HEK293 (cell line): ENCODE measurements around the gene STAP2.
A peak's percentile ranks its signal among the peaks of the same experiment; 100 is the strongest.
"Not testable (repeated sequence)": the region's sequence is repeated elsewhere in the genome, so short reads cannot be mapped to it uniquely, and the experiment has no call there.

Experiments used
- CTCF ChIA-PET: fragments of 350-600 bp; formaldehyde crosslinking; extraction: SDS; loops from one replicate; lab custom pipeline; 2021; ENCODE audit warnings: antibody characterized with exemption; lab: Yijun Ruan, JAX
- POLR2A ChIA-PET: fragments of 300-600 bp; formaldehyde crosslinking; extraction: SDS; loops from one replicate; lab custom pipeline; 2020; ENCODE audit warnings: antibody characterized with exemption, inconsistent platforms; lab: Yijun Ruan, JAX
- H3K27ac ChIP-seq: fragments of 200-500 bp; sonication (Bioruptor generic); 2 replicates; pipeline ENCODE4 v1.5.1; 2014; ENCODE audit warnings: low read depth, low read length, control low read depth, inconsistent platforms; ENCODE audit errors: extremely low read depth
- H3K36me3 ChIP-seq, 2 experiments: fragments of 200-500 bp in 1 of 2; sonication (Bioruptor generic) in 1 of 2; 1 replicate in 1 of 2; 2 replicates in 1 of 2; pipeline ENCODE4 v1.5.1; 2014 to 2017; ENCODE audit warnings: inconsistent platforms in 2 of 2, low read length in 2 of 2; ENCODE audit not compliant: control insufficient read depth in 2 of 2, insufficient read depth in 1 of 2
- H3K4me1 ChIP-seq: fragments of 200-500 bp; sonication (Bioruptor generic); 2 replicates; pipeline ENCODE4 v1.5.1; 2014; ENCODE audit warnings: mild to moderate bottlenecking, low read length, inconsistent platforms; ENCODE audit not compliant: control insufficient read depth, insufficient read depth
- H3K4me3 ChIP-seq: 2 replicates; pipeline ENCODE4 v1.5.1; 2011; ENCODE audit warnings: low read depth, mild to moderate bottlenecking, control low read depth, low read length, moderate library complexity
- H3K9me3 ChIP-seq: fragments of 200-500 bp; sonication (Bioruptor generic); 2 replicates; pipeline ENCODE4 v1.5.1; 2014; ENCODE audit warnings: low read depth, low read length, inconsistent platforms; ENCODE audit not compliant: control insufficient read depth, insufficient read depth
- KLF16 ChIP-seq: fragments of 450-650 bp; formaldehyde crosslinking; IDR thresholded peaks from 2 replicates; pipeline ENCODE4 v1.5.1; 2017; ENCODE audit warnings: missing biosample characterization, missing genetic modification characterization
- MYNN ChIP-seq: fragments of 450-650 bp; formaldehyde crosslinking; IDR thresholded peaks from 2 replicates; pipeline ENCODE4 v1.5.1; 2016; ENCODE audit warnings: missing biosample characterization, missing genetic modification characterization, borderline replicate concordance
- OSR2 ChIP-seq: fragments of 450-650 bp; formaldehyde crosslinking; IDR thresholded peaks from 2 replicates; pipeline ENCODE4 v1.5.1; 2016; ENCODE audit warnings: missing biosample characterization, missing genetic modification characterization
- ZFP41 ChIP-seq: fragments of 450-650 bp; formaldehyde crosslinking; IDR thresholded peaks from 2 replicates; pipeline ENCODE4 v1.5.1; 2016; ENCODE audit warnings: missing biosample characterization, missing genetic modification characterization, borderline replicate concordance
- ZNF112 ChIP-seq: fragments of 450-650 bp; formaldehyde crosslinking; IDR thresholded peaks from 2 replicates; pipeline ENCODE4 v1.5.0; 2017; ENCODE audit warnings: missing biosample characterization, missing genetic modification characterization
- ZNF146 ChIP-seq: fragments of 450-650 bp; formaldehyde crosslinking; IDR thresholded peaks from 2 replicates; pipeline ENCODE4 v1.5.1; 2016; ENCODE audit warnings: missing biosample characterization, missing genetic modification characterization
- ZNF16 ChIP-seq: fragments of 450-650 bp; formaldehyde crosslinking; IDR thresholded peaks from 2 replicates; pipeline ENCODE4 v1.5.1; 2016; ENCODE audit warnings: low read depth, missing biosample characterization, missing genetic modification characterization
- ZNF23 ChIP-seq: fragments of 450-650 bp; formaldehyde crosslinking; IDR thresholded peaks from 2 replicates; pipeline ENCODE4 v1.5.1; 2016; ENCODE audit warnings: missing biosample characterization, missing genetic modification characterization, borderline replicate concordance
- ZNF266 ChIP-seq: fragments of 450-650 bp; formaldehyde crosslinking; IDR thresholded peaks from 2 replicates; pipeline ENCODE4 v1.5.1; 2016; ENCODE audit warnings: missing biosample characterization, missing genetic modification characterization, low read depth
- ZNF473 ChIP-seq: fragments of 450-650 bp; formaldehyde crosslinking; IDR thresholded peaks from 2 replicates; pipeline ENCODE4 v1.5.1; 2017; ENCODE audit warnings: missing biosample characterization, missing genetic modification characterization
- ZNF514 ChIP-seq: fragments of 450-650 bp; formaldehyde crosslinking; IDR thresholded peaks from 2 replicates; pipeline ENCODE4 v1.5.1; 2016; ENCODE audit warnings: missing biosample characterization, missing genetic modification characterization
- ZNF610 ChIP-seq: fragments of 450-650 bp; formaldehyde crosslinking; IDR thresholded peaks from 2 replicates; pipeline ENCODE4 v1.5.1; 2016; ENCODE audit warnings: missing biosample characterization, missing genetic modification characterization, borderline replicate concordance
- ZNF623 ChIP-seq: fragments of 450-650 bp; formaldehyde crosslinking; IDR thresholded peaks from 2 replicates; pipeline ENCODE4 v1.5.1; 2016; ENCODE audit warnings: missing biosample characterization, missing genetic modification characterization
- ZNF626 ChIP-seq: fragments of 450-650 bp; sonication (Bioruptor Pico); formaldehyde crosslinking; IDR thresholded peaks from 2 replicates; pipeline ENCODE4 v1.5.1; 2018; ENCODE audit warnings: missing biosample characterization, missing genetic modification characterization, inconsistent platforms
- ZNF843 ChIP-seq: fragments of 450-650 bp; formaldehyde crosslinking; IDR thresholded peaks from 2 replicates; pipeline ENCODE4 v1.5.1; 2016; ENCODE audit warnings: missing biosample characterization, missing genetic modification characterization
- TF ChIP-seq, protein P1 (sequence below): fragments of 450-650 bp; formaldehyde crosslinking; IDR thresholded peaks from 2 replicates; pipeline ENCODE4 v1.5.1; 2016; ENCODE audit warnings: missing biosample characterization, missing genetic modification characterization
- TF ChIP-seq, protein P2 (sequence below): fragments of 450-650 bp; formaldehyde crosslinking; IDR thresholded peaks from 2 replicates; pipeline ENCODE4 v1.5.1; 2016; ENCODE audit warnings: missing biosample characterization, missing genetic modification characterization, borderline replicate concordance
- TF ChIP-seq, protein P3 (sequence below): fragments of 450-650 bp; formaldehyde crosslinking; IDR thresholded peaks from 2 replicates; pipeline ENCODE4 v1.5.1; 2016; ENCODE audit warnings: missing biosample characterization, missing genetic modification characterization
- TF ChIP-seq, protein P4 (sequence below): fragments of 450-650 bp; formaldehyde crosslinking; IDR thresholded peaks from 2 replicates; pipeline ENCODE4 v1.5.1; 2017; ENCODE audit warnings: missing biosample characterization, missing genetic modification characterization
- TF ChIP-seq, protein P5 (sequence below): fragments of 450-650 bp; formaldehyde crosslinking; IDR thresholded peaks from 2 replicates; pipeline ENCODE4 v1.5.1; 2016; ENCODE audit warnings: missing biosample characterization, missing genetic modification characterization

STAP2 gene

DNA sequence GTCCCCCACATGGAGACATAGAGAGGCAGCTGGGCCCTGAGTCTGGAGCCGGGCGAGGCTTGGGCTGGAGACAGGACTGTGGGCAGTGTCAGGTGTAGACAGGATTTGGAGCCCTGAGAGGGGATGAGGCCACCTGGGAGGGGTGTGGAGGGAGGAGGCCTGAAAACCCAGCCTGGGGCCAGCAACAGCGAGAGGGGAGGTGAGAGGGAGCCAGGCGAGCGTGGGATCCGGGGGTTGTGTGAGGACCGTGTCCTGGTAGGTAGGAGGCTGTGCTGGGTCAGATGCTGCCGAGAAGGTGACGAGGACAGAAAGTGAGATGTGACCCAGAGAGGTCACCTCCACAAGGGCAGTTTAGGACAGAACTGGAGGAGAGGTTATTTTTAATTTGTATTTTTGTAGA lies 12.1 kb upstream of the STAP2 start (continued):
- no peak for TF ChIP-seq ZFP41

DNA sequence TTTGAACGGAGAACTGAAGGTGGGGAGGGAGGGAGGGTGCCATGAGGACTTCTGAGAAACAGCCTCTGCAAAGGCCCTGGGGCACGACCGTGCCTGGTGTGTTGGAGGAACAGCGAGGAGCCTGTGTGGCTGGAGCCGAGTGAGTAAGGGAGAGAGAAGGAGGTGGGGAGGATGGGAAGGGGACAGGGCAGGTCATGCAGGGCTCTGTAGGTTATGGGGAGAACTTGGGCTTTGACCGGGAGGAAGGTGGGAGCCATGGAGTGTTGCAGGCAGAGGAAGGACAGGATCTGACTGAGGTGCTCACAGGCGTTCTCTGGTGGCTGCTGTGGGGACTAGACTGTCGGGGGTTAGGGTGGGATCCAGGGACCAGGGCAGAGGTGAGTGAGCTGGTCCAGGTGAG lies 11.5 kb upstream of the STAP2 start:
- CTCF ChIA-PET, result interaction anchor here (5.0 kb wide), 1 partner anchor 83 kb away, joined by 92 read pairs; no protein-coding TSS in a partner anchor
- H3K36me3 ChIP-seq, result peaks cover 12 to 41% of the 10 kb centered on the region in 2 experiments; a peak in 2 of 3 replicates
- H3K4me3 ChIP-seq, result no peak overlapping the region
- POLR2A ChIA-PET, result no interaction called here
- TF ChIP-seq ZNF623 (tag by site-specific recombination) (peak; percentile 95), OSR2 (tag by site-specific recombination) (no peak), ZNF610 (tag by site-specific recombination) (no peak), ZNF16 (tag by site-specific recombination) (peak; percentile 97), KLF16 (tag by site-specific recombination) (no peak)
- H3K27ac ChIP-seq, result no peak overlapping the region
- H3K9me3 ChIP-seq, result no peaks in the 10 kb centered on the region
- H3K4me1 ChIP-seq, result no peaks in the 10 kb centered on the region

DNA sequence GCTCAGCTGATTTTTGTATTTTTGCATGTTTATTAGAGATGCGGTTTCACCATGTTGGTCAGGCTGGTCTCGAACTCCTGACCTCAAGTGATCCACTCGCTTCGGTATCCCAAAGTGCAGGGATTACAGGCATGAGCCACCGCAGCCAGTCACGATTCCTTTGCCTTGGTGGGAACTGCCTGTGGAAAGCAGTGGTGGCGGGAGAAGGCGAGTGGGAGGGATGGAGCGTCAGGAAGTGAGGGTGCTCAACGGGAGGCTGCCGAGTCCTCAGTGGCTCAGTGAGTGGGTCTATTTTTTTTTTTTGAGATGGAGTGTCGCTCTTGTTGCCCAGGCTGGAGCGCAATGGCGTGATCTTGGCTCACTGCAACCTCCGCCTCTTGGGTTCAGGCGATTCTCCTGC lies 10.6 kb upstream of the STAP2 start:
- H3K9me3 ChIP-seq, POLR2A ChIA-PET: not testable (repeated sequence)
- CTCF ChIA-PET, result interaction anchor here (0.6 kb wide), 2 partner anchors 28 to 81 kb away, joined by 3 read pairs; no protein-coding TSS in a partner anchor

DNA sequence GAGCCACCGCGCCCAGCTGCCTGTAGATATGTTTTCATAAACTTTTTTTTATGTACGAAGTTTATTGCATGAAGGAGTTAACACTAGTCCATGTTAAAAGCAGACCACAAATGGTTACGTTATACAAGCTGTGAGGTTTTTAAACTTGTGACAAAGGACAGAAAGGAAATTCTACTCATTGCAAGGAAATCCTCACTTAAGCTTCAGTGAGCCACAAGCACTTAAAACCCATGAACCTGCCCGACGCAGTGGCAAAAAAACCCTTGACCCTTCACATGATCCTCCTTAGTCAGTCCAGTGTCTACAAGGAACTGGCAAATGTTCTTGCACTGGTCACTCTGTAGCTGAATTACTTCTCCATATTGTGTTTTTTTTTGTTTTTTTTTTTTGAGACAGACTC lies 8.9 kb upstream of the STAP2 start:
- peaks cover 12 to 28% of the 10 kb centered on the region in 2 experiments; a peak in 2 of 3 replicates for H3K36me3 ChIP-seq
- no peak overlapping the region for H3K4me3 ChIP-seq
- H3K27ac ChIP-seq, result no peak overlapping the region
- no peaks in the 10 kb centered on the region for H3K9me3 ChIP-seq
- POLR2A ChIA-PET, result interaction anchor here (0.7 kb wide), 1 partner anchor 51 kb away, joined by 8 read pairs; no protein-coding TSS in a partner anchor
- H3K4me1 ChIP-seq, result no peaks in the 10 kb centered on the region
- CTCF ChIA-PET, result interaction anchor here (1.2 kb wide), 1 partner anchor 80 kb away, joined by 5 read pairs; no protein-coding TSS in a partner anchor
- TF ChIP-seq ZNF266 (tag by site-specific recombination), result no peak
- TF ChIP-seq ZNF626 (tag by site-specific recombination), result no peak
- no peak for TF ChIP-seq ZNF473 (tag by site-specific recombination)
- no peak for TF ChIP-seq ZNF843 (tag by site-specific recombination)
- TF ChIP-seq, protein P1, sequence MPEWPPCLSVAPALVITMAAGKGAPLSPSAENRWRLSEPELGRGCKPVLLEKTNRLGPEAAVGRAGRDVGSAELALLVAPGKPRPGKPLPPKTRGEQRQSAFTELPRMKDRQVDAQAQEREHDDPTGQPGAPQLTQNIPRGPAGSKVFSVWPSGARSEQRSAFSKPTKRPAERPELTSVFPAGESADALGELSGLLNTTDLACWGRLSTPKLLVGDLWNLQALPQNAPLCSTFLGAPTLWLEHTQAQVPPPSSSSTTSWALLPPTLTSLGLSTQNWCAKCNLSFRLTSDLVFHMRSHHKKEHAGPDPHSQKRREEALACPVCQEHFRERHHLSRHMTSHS (tag by site-specific recombination), result no peak
- no peak for TF ChIP-seq ZNF146
- TF ChIP-seq, protein P2, sequence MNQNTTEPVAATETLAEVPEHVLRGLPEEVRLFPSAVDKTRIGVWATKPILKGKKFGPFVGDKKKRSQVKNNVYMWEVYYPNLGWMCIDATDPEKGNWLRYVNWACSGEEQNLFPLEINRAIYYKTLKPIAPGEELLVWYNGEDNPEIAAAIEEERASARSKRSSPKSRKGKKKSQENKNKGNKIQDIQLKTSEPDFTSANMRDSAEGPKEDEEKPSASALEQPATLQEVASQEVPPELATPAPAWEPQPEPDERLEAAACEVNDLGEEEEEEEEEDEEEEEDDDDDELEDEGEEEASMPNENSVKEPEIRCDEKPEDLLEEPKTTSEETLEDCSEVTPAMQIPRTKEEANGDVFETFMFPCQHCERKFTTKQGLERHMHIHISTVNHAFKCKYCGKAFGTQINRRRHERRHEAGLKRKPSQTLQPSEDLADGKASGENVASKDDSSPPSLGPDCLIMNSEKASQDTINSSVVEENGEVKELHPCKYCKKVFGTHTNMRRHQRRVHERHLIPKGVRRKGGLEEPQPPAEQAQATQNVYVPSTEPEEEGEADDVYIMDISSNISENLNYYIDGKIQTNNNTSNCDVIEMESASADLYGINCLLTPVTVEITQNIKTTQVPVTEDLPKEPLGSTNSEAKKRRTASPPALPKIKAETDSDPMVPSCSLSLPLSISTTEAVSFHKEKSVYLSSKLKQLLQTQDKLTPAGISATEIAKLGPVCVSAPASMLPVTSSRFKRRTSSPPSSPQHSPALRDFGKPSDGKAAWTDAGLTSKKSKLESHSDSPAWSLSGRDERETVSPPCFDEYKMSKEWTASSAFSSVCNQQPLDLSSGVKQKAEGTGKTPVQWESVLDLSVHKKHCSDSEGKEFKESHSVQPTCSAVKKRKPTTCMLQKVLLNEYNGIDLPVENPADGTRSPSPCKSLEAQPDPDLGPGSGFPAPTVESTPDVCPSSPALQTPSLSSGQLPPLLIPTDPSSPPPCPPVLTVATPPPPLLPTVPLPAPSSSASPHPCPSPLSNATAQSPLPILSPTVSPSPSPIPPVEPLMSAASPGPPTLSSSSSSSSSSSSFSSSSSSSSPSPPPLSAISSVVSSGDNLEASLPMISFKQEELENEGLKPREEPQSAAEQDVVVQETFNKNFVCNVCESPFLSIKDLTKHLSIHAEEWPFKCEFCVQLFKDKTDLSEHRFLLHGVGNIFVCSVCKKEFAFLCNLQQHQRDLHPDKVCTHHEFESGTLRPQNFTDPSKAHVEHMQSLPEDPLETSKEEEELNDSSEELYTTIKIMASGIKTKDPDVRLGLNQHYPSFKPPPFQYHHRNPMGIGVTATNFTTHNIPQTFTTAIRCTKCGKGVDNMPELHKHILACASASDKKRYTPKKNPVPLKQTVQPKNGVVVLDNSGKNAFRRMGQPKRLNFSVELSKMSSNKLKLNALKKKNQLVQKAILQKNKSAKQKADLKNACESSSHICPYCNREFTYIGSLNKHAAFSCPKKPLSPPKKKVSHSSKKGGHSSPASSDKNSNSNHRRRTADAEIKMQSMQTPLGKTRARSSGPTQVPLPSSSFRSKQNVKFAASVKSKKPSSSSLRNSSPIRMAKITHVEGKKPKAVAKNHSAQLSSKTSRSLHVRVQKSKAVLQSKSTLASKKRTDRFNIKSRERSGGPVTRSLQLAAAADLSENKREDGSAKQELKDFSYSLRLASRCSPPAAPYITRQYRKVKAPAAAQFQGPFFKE (tag by site-specific recombination), result no peak
- TF ChIP-seq, protein P3, sequence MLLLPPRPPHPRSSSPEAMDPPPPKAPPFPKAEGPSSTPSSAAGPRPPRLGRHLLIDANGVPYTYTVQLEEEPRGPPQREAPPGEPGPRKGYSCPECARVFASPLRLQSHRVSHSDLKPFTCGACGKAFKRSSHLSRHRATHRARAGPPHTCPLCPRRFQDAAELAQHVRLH (tag by site-specific recombination), result no peak
- no peak for TF ChIP-seq ZNF23 (tag by site-specific recombination)
- TF ChIP-seq, protein P4, sequence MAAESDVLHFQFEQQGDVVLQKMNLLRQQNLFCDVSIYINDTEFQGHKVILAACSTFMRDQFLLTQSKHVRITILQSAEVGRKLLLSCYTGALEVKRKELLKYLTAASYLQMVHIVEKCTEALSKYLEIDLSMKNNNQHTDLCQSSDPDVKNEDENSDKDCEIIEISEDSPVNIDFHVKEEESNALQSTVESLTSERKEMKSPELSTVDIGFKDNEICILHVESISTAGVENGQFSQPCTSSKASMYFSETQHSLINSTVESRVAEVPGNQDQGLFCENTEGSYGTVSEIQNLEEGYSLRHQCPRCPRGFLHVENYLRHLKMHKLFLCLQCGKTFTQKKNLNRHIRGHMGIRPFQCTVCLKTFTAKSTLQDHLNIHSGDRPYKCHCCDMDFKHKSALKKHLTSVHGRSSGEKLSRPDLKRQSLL (tag by site-specific recombination), result no peak
- TF ChIP-seq ZNF514 (tag by site-specific recombination), result no peak
- no peak for TF ChIP-seq ZNF623 (tag by site-specific recombination)
- no peak for TF ChIP-seq ZNF112 (tag by site-specific recombination)
- TF ChIP-seq, protein P5, sequence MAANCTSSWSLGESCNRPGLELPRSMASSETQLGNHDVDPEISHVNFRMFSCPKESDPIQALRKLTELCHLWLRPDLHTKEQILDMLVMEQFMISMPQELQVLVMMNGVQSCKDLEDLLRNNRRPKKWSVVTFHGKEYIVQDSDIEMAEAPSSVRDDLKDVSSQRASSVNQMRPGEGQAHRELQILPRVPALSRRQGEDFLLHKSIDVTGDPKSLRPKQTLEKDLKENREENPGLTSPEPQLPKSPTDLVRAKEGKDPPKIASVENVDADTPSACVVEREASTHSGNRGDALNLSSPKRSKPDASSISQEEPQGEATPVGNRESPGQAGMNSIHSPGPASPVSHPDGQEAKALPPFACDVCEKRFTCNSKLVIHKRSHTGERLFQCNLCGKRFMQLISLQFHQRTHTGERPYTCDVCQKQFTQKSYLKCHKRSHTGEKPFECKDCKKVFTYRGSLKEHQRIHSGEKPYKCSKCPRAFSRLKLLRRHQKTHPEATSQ (tag by site-specific recombination), result no peak
- TF ChIP-seq MYNN (tag by site-specific recombination), result no peak

More for the DNA sequence above, 10.6 kb upstream of the STAP2 start:
- H3K27ac ChIP-seq, H3K4me3 ChIP-seq, H3K4me1 ChIP-seq: not testable (repeated sequence)
- H3K36me3 ChIP-seq, result peaks cover 12 to 37% of the 10 kb centered on the region in 2 experiments; a peak in 2 of 3 replicates
